Neuronal stem cell (in vitro differentiated cells): ENCODE measurements around the gene WSB1.
A peak's percentile ranks its signal among the peaks of the same experiment; 100 is the strongest.

Experiments
- DNase-seq: peaks from one replicate; pipeline ENCODE4 v3.0.0-alpha.2; 2013; ENCODE audit warnings: low spot score
- H2AFZ ChIP-seq: one replicate; pipeline ENCODE4 v1.6.1; 2013; ENCODE audit warnings: mild to moderate bottlenecking, low read length, inconsistent platforms
- H2AK5ac ChIP-seq: 2 replicates; pipeline ENCODE4 v1.6.1; 2013; ENCODE audit warnings: low read depth, mild to moderate bottlenecking, inconsistent platforms, low read length, moderate library complexity, mixed read lengths
- H2BK120ac ChIP-seq: 2 replicates; pipeline ENCODE4 v1.6.1; 2013; ENCODE audit warnings: low read depth, mild to moderate bottlenecking, inconsistent platforms, low read length, moderate library complexity, mixed read lengths
- H2BK12ac ChIP-seq: one replicate; pipeline ENCODE4 v1.6.1; 2013; ENCODE audit warnings: low read length, inconsistent platforms
- H2BK15ac ChIP-seq: 2 replicates; pipeline ENCODE4 v1.6.1; 2013; ENCODE audit warnings: mild to moderate bottlenecking, low read length, inconsistent platforms, mixed read lengths
- H2BK5ac ChIP-seq: one replicate; pipeline ENCODE4 v1.6.1; 2013; ENCODE audit warnings: inconsistent platforms, mild to moderate bottlenecking, low read length, moderate library complexity
- H3K14ac ChIP-seq: one replicate; pipeline ENCODE4 v1.6.1; 2013; ENCODE audit warnings: low read length, inconsistent platforms
- H3K18ac ChIP-seq: 2 replicates; pipeline ENCODE4 v1.6.1; 2013; ENCODE audit warnings: low read length, inconsistent platforms
- H3K23ac ChIP-seq: 2 replicates; pipeline ENCODE4 v1.6.1; 2013; ENCODE audit warnings: low read depth, mild to moderate bottlenecking, mixed read lengths, low read length, inconsistent platforms; ENCODE audit not compliant: poor library complexity
- H3K27ac ChIP-seq: replicated peaks from 3 replicates; pipeline ENCODE4 v1.5.1; 2013; ENCODE audit warnings: low read length, inconsistent platforms
- H3K27me3 ChIP-seq, 3 experiments: 2 replicates each; pipeline ENCODE4 v1.6.1; 2013; ENCODE audit warnings: low read length in 3 of 3, mild to moderate bottlenecking in 2 of 3, inconsistent platforms in 1 of 3, low read depth in 1 of 3, mixed read lengths in 1 of 3, moderate library complexity in 1 of 3; ENCODE audit not compliant: control insufficient read depth in 3 of 3, insufficient read depth in 3 of 3
- H3K36me3 ChIP-seq, 2 donors: replicated peaks in 1 of 2; 2 replicates each; pipeline ENCODE4 v1.6.1; 2013; ENCODE audit warnings: low read length in 2 of 2; ENCODE audit not compliant: control insufficient read depth in 2 of 2, insufficient read depth in 2 of 2
- H3K4ac ChIP-seq: 2 replicates; pipeline ENCODE4 v1.6.1; 2013; ENCODE audit warnings: inconsistent platforms, mild to moderate bottlenecking, low read length, moderate library complexity
- H3K4me1 ChIP-seq, 2 donors: 1 replicate in 1 of 2; 2 replicates in 1 of 2; pipeline ENCODE4 v1.6.1; 2013; ENCODE audit warnings: low read length in 2 of 2, low read depth in 1 of 2; ENCODE audit not compliant: control insufficient read depth in 2 of 2, insufficient read depth in 1 of 2
- H3K4me2 ChIP-seq: one replicate; pipeline ENCODE4 v1.6.1; 2013; ENCODE audit warnings: mild to moderate bottlenecking, low read length, inconsistent platforms; ENCODE audit not compliant: insufficient read depth, poor library complexity, severe bottlenecking
- H3K4me3 ChIP-seq, 2 donors: 2 replicates each; pipeline ENCODE4 v1.5.1; 2013; ENCODE audit warnings: low read length in 2 of 2, mild to moderate bottlenecking in 2 of 2, inconsistent platforms in 1 of 2, moderate library complexity in 1 of 2
- H3K79me1 ChIP-seq: one replicate; pipeline ENCODE4 v1.6.1; 2013; ENCODE audit warnings: low read depth, mild to moderate bottlenecking, inconsistent platforms, low read length, moderate library complexity
- H3K9ac ChIP-seq: one replicate; pipeline ENCODE4 v1.6.1; 2013; ENCODE audit warnings: mild to moderate bottlenecking, low read depth, low read length, inconsistent platforms; ENCODE audit not compliant: poor library complexity
- H3K9me3 ChIP-seq, 2 donors: replicated peaks in 1 of 2; 2 replicates each; pipeline versions ENCODE3 to v1.6.1; 2013; ENCODE audit warnings: low read length in 2 of 2, mild to moderate bottlenecking in 2 of 2, inconsistent platforms in 1 of 2, low read depth in 1 of 2, mixed read lengths in 1 of 2, moderate library complexity in 1 of 2; ENCODE audit not compliant: control insufficient read depth in 2 of 2, insufficient read depth in 1 of 2
- H4K8ac ChIP-seq: one replicate; pipeline ENCODE4 v1.6.1; 2013; ENCODE audit warnings: low read depth, mild to moderate bottlenecking, inconsistent platforms, low read length, moderate library complexity
- H4K91ac ChIP-seq: one replicate; pipeline ENCODE4 v1.6.1; 2013; ENCODE audit warnings: low read length, low read depth, mild to moderate bottlenecking, inconsistent platforms; ENCODE audit not compliant: poor library complexity
- WGBS, 2 donors: extraction: QIAGEN DNeasy Blood & Tissue Kit; methylation state at CpG; one replicate each; pipeline ENCODE4 v1.1.7; 2013; ENCODE audit warnings: missing lambda C conversion rate in 2 of 2, mixed read lengths in 1 of 2; ENCODE audit not compliant: insufficient read length in 2 of 2, insufficient replicate concordance in 1 of 2; ENCODE audit errors: extremely low coverage in 2 of 2; 5-methylcytosine and 5-hydroxymethylcytosine counted together

The WSB1 gene

DNA sequence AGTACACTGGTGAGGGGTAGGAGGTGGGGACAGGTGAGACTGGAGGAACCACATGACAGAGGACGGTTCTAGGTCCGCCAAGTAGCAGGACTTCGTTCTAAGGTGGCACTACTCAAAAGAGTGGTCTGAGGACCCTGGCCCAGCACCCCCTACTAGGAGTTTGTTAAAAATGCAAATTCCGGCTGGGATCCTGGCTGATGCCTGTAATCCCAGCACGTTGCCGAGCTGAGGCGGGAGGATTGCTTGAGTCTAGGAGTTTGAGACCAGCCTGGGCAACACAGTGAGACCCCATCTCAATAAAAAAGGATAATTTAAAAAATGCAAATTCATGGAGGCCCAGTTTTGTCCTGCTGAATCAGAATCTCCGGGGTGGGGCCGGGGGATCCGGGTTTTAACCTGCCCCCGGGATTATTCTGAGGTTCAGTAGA, 59.1 kb downstream of the WSB1 start:
- Histone ChIP-seq H3K9me3 (peaks cover 2 to 21% of the 10 kb centered on the region in 2 donors), H3K27ac (no peak overlapping the region), H3K4me2 (peak overlapping the region; percentile 71), H2BK120ac (no peak overlapping the region), H3K18ac (peak overlapping the region; percentile 99), H3K23ac (peak overlapping the region; percentile 98), H4K91ac (no peak overlapping the region), H3K14ac (no peak overlapping the region), H4K8ac (no peak overlapping the region), H2BK5ac (no peak overlapping the region), H3K27me3 (no peaks in the 10 kb centered on the region), H2BK15ac (peak overlapping the region; percentile 15), H2AK5ac (peak overlapping the region; percentile 79), H3K4me1 (peaks cover 0 to 10% of the 10 kb centered on the region in 2 donors), H3K36me3 (peaks cover 0 to 28% of the 10 kb centered on the region in 2 donors), H3K9ac (no peak overlapping the region), H3K79me1 (no peaks in the 10 kb centered on the region), H3K4ac (no peak overlapping the region), H2BK12ac (no peak overlapping the region), H3K4me3 (peak overlapping the region; percentile 68 to 82), H2AFZ (peak overlapping the region; percentile 98)
- no CpG with 5 or more reads among the region's 11 CpGs for WGBS, 2 donors
- no peak for DNase-seq

- no peak overlapping the region for H2BK120ac ChIP-seq
- H3K23ac ChIP-seq = peak overlapping the region; percentile 98
- no peaks in the 10 kb centered on the region for H3K27me3 ChIP-seq
- H2BK5ac ChIP-seq = no peak overlapping the region
- H2BK15ac ChIP-seq = peak overlapping the region; percentile 82
- peaks cover 0 to 10% of the 10 kb centered on the region in 2 donors for H3K4me1 ChIP-seq
- H3K27ac ChIP-seq = no peak overlapping the region
- H3K4me3 ChIP-seq = peak overlapping the region; percentile 68 to 82
- H2AFZ ChIP-seq = peak overlapping the region; percentile 98
- peaks cover 0 to 28% of the 10 kb centered on the region in 2 donors for H3K36me3 ChIP-seq
- H3K79me1 ChIP-seq = no peaks in the 10 kb centered on the region
- H3K14ac ChIP-seq = no peak overlapping the region
- no CpG with 5 or more reads among the region's 57 CpGs for WGBS, 2 donors
- peak overlapping the region; percentile 99 for H3K18ac ChIP-seq
- H3K9ac ChIP-seq = peak overlapping the region; percentile 95
- H2AK5ac ChIP-seq = peak overlapping the region; percentile 79
- peak overlapping the region; percentile 99 for H3K4ac ChIP-seq
- H2BK12ac ChIP-seq = no peak overlapping the region
- H3K4me2 ChIP-seq = peak overlapping the region; percentile 71
- peaks cover 2 to 21% of the 10 kb centered on the region in 2 donors for H3K9me3 ChIP-seq
- no peak overlapping the region for H4K91ac ChIP-seq
- DNase-seq = peak; percentile 90
- no peak overlapping the region for H4K8ac ChIP-seq
Measured at GRCh38 chr17:27353461-27354050, 59.6 kb downstream of the WSB1 start.

GRCh38 chr17:27354051-27354490, 60.2 kb downstream of the WSB1 start:
- WGBS, 2 donors = no CpG with 5 or more reads among the region's 19 CpGs
- Histone ChIP-seq H3K4ac (peak overlapping the region; percentile 38), H3K23ac (no peak overlapping the region), H3K18ac (peak overlapping the region; percentile 73), H3K79me1 (no peaks in the 10 kb centered on the region), H3K4me2 (peak overlapping the region; percentile 71), H2BK120ac (no peak overlapping the region), H2BK15ac (no peak overlapping the region), H3K27ac (no peak overlapping the region), H3K36me3 (peaks cover 0 to 28% of the 10 kb centered on the region in 2 donors), H3K27me3 (no peaks in the 10 kb centered on the region), H4K8ac (no peak overlapping the region), H3K9ac (peak overlapping the region; percentile 66), H3K4me3 (peak overlapping the region; percentile 65 to 68), H3K14ac (no peak overlapping the region), H3K9me3 (peaks cover 2 to 21% of the 10 kb centered on the region in 2 donors), H2AFZ (peak overlapping the region; percentile 98), H2AK5ac (peak overlapping the region; percentile 36), H2BK12ac (no peak overlapping the region), H4K91ac (no peak overlapping the region), H2BK5ac (no peak overlapping the region), H3K4me1 (peaks cover 0 to 10% of the 10 kb centered on the region in 2 donors)
- no peak for DNase-seq

DNA sequence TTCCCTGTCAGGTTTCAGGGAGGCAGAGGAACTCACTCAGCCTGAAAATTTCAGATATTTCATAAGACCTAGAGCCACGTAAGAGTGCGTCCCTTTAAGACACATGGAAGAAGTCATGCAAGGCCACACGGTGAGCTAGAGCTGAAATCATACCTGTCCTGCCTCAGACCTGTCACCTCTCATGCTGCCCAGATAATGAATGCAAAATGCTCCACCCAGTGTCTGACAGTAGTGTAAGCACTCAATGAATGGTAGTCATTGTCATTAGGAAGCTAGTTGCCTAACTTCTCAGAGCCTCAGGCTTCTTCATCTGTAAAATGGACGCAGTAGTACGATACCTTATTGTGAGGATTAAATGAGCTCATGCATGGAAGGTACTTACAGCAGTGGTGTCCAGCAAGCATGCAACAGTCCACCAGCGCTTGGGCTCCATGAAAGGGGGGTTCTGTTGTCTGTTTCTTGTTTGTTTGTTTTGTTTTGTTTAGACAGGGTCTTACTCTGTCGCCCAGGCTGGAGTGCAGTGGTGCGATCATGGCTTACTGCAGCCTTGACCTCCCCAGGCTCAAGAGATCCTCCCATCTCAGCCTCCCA, 60.7 kb downstream of the WSB1 start:
- Histone ChIP-seq H3K14ac (no peak overlapping the region), H3K4me3 (peak overlapping the region in 1 of 2 donors; percentile 68), H2BK15ac (no peak overlapping the region), H3K36me3 (peaks cover 0 to 28% of the 10 kb centered on the region in 2 donors), H3K4ac (no peak overlapping the region), H4K91ac (no peak overlapping the region), H4K8ac (no peak overlapping the region), H3K9ac (no peak overlapping the region), H3K18ac (peak overlapping the region; percentile 73), H3K27ac (no peak overlapping the region), H2BK12ac (no peak overlapping the region), H2AK5ac (no peak overlapping the region), H2AFZ (peak overlapping the region; percentile 98), H3K79me1 (no peaks in the 10 kb centered on the region), H3K23ac (no peak overlapping the region), H3K27me3 (no peaks in the 10 kb centered on the region), H2BK5ac (no peak overlapping the region), H3K4me2 (peak overlapping the region; percentile 71), H2BK120ac (no peak overlapping the region), H3K9me3 (peaks cover 2 to 21% of the 10 kb centered on the region in 2 donors), H3K4me1 (peaks cover 0 to 10% of the 10 kb centered on the region in 2 donors)
- no CpG with 5 or more reads among the region's 8 CpGs for WGBS, 2 donors
- no peak for DNase-seq
